Mesodermal cell (in vitro differentiated cells): Measurements from ENCODE around the gene RNF141.

ENCODE experiments used
- H3K27ac ChIP-seq: 2 replicates; pipeline ENCODE4 v1.7.0; 2013; ENCODE audit warnings: mild to moderate bottlenecking, low read depth, low read length, moderate library complexity; ENCODE audit not compliant: severe bottlenecking
- H3K36me3 ChIP-seq: 2 replicates; pipeline ENCODE4 v1.7.1; 2013; ENCODE audit warnings: mild to moderate bottlenecking, low read length, moderate library complexity; ENCODE audit not compliant: control insufficient read depth, insufficient read depth
- H3K4me1 ChIP-seq: one replicate; pipeline ENCODE4 v1.7.1; 2013; ENCODE audit warnings: mild to moderate bottlenecking, low read length; ENCODE audit not compliant: insufficient read depth, control insufficient read depth, poor library complexity, severe bottlenecking
- H3K4me3 ChIP-seq: 2 replicates; pipeline ENCODE4 v1.7.0; 2013; ENCODE audit warnings: low read length, control low read depth, mild to moderate bottlenecking; ENCODE audit not compliant: insufficient read depth, poor library complexity, severe bottlenecking; ENCODE audit errors: extremely low read depth
- H3K9me3 ChIP-seq: 2 replicates; pipeline ENCODE4 v1.7.1; 2013; ENCODE audit warnings: mild to moderate bottlenecking, low read length, moderate library complexity; ENCODE audit not compliant: control insufficient read depth
- WGBS, 2 experiments: methylation state at CpG; one replicate each; pipeline ENCODE4 v1.1.5; 2013; ENCODE audit warnings: missing lambda C conversion rate in 2 of 2; ENCODE audit not compliant: insufficient coverage in 2 of 2; 5-methylcytosine and 5-hydroxymethylcytosine counted together

RNF141 gene

GRCh38 chr11:10490032-10490397 lies 51.0 kb downstream of the RNF141 start:
- Histone ChIP-seq H3K36me3 (no peaks in the 10 kb centered on the region), H3K4me1 (peaks cover 12% of the 10 kb centered on the region), H3K27ac (peak overlapping the region; percentile 81), H3K9me3 (no peaks in the 10 kb centered on the region), H3K4me3 (no peak overlapping the region)
- WGBS, 2 experiments = 86 to 100% methylated on average over 2 to 5 of the region's 5 CpGs

- Histone ChIP-seq H3K36me3 (no peaks in the 10 kb centered on the region), H3K9me3 (no peaks in the 10 kb centered on the region), H3K4me3 (no peak overlapping the region), H3K27ac (no peak overlapping the region), H3K4me1 (peaks cover 12% of the 10 kb centered on the region)
- WGBS, 2 experiments = 94 to 99% methylated on average over 9 to 10 of the region's 11 CpGs
Observed at GRCh38 chr11:10488934-10489691, 51.9 kb downstream of the RNF141 start.

GRCh38 chr11:10488121-10488933 lies 52.7 kb downstream of the RNF141 start:
- H3K27ac ChIP-seq = no peak overlapping the region
- peaks cover 12% of the 10 kb centered on the region for H3K4me1 ChIP-seq
- no peak overlapping the region for H3K4me3 ChIP-seq
- no peaks in the 10 kb centered on the region for H3K36me3 ChIP-seq
- WGBS, 2 experiments = 85 to 88% methylated on average over 11 of the region's 13 CpGs
- no peaks in the 10 kb centered on the region for H3K9me3 ChIP-seq

GRCh38 chr11:10487002-10487647 lies 53.9 kb downstream of the RNF141 start:
- H3K27ac ChIP-seq = no peak overlapping the region
- WGBS, 2 experiments = 96 to 97% methylated on average over 14 to 16 of the region's 16 CpGs

GRCh38 chr11:10486161-10486840 lies 54.7 kb downstream of the RNF141 start:
- Histone ChIP-seq H3K4me3 (no peak overlapping the region), H3K36me3 (no peaks in the 10 kb centered on the region), H3K9me3 (no peaks in the 10 kb centered on the region), H3K4me1 (peaks cover 10% of the 10 kb centered on the region), H3K27ac (no peak overlapping the region)
- WGBS, 2 experiments = 93 to 94% methylated on average over 9 to 10 of the region's 10 CpGs

More at GRCh38 chr11:10487002-10487647, 53.9 kb downstream of the RNF141 start:
- Histone ChIP-seq H3K4me1 (peaks cover 12% of the 10 kb centered on the region), H3K4me3 (no peak overlapping the region), H3K36me3 (no peaks in the 10 kb centered on the region), H3K9me3 (no peaks in the 10 kb centered on the region)

- peaks cover 5% of the 10 kb centered on the region for H3K4me1 ChIP-seq
- no peak overlapping the region for H3K4me3 ChIP-seq
- H3K9me3 ChIP-seq = no peaks in the 10 kb centered on the region
- WGBS, 2 experiments = 40 to 42% methylated on average over 2 of the region's 2 CpGs
- no peaks in the 10 kb centered on the region for H3K36me3 ChIP-seq
- H3K27ac ChIP-seq = no peak overlapping the region
Observed at GRCh38 chr11:10485646-10486045, 55.3 kb downstream of the RNF141 start.

- no peaks in the 10 kb centered on the region for H3K9me3 ChIP-seq
- H3K4me3 ChIP-seq = no peak overlapping the region
- no peaks in the 10 kb centered on the region for H3K36me3 ChIP-seq
- H3K27ac ChIP-seq = no peak overlapping the region
- WGBS, 2 experiments = 91 to 92% methylated on average over 12 to 16 of the region's 16 CpGs
- H3K4me1 ChIP-seq = peaks cover 5% of the 10 kb centered on the region
Observed at GRCh38 chr11:10484461-10485180, 56.4 kb downstream of the RNF141 start.

GRCh38 chr11:10483584-10483983 lies 57.4 kb downstream of the RNF141 start:
- 83 to 93% methylated on average over 2 to 3 of the region's 3 CpGs for WGBS, 2 experiments
- no peak overlapping the region for H3K27ac ChIP-seq
- peaks cover 5% of the 10 kb centered on the region for H3K4me1 ChIP-seq
- H3K36me3 ChIP-seq = no peaks in the 10 kb centered on the region
- no peaks in the 10 kb centered on the region for H3K9me3 ChIP-seq
- H3K4me3 ChIP-seq = no peak overlapping the region

- H3K27ac ChIP-seq = no peak overlapping the region
- no peaks in the 10 kb centered on the region for H3K9me3 ChIP-seq
- H3K4me3 ChIP-seq = no peak overlapping the region
- H3K4me1 ChIP-seq = peaks cover 4% of the 10 kb centered on the region
- H3K36me3 ChIP-seq = no peaks in the 10 kb centered on the region
- 67 to 100% methylated on average over 1 of the region's 1 CpG for WGBS, 2 experiments
Observed at GRCh38 chr11:10483174-10483573, 57.8 kb downstream of the RNF141 start.
